ENCODE measurements around the gene CHRNA4.

DNA sequence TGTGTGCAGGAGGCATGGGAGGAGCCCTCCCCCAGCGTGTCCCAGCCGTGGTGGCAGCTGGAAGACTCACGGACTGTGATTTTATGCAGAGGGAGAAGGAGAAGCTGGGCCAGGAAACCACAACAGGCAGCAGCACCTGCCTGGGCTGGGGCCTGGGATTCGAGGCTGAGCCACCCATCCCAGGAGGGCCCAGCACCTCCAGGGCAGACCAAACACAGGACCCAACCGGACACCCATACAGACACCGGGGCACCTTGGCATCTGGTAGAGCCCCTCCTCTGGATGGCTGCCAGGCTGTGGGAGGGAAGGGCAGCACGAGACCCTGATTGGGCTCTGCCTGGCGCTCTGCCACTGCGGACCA, 41.7 kb upstream of the CHRNA4 start:
- no peak for TF ChIP-seq POLR2A (IDR thresholded peaks at IDR 0.05)
- TF ChIP-seq, protein P1, sequence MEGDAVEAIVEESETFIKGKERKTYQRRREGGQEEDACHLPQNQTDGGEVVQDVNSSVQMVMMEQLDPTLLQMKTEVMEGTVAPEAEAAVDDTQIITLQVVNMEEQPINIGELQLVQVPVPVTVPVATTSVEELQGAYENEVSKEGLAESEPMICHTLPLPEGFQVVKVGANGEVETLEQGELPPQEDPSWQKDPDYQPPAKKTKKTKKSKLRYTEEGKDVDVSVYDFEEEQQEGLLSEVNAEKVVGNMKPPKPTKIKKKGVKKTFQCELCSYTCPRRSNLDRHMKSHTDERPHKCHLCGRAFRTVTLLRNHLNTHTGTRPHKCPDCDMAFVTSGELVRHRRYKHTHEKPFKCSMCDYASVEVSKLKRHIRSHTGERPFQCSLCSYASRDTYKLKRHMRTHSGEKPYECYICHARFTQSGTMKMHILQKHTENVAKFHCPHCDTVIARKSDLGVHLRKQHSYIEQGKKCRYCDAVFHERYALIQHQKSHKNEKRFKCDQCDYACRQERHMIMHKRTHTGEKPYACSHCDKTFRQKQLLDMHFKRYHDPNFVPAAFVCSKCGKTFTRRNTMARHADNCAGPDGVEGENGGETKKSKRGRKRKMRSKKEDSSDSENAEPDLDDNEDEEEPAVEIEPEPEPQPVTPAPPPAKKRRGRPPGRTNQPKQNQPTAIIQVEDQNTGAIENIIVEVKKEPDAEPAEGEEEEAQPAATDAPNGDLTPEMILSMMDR (IDR thresholded peaks at IDR 0.05), result no peak
